ENCODE measurements around the gene ZNF227.

DNA sequence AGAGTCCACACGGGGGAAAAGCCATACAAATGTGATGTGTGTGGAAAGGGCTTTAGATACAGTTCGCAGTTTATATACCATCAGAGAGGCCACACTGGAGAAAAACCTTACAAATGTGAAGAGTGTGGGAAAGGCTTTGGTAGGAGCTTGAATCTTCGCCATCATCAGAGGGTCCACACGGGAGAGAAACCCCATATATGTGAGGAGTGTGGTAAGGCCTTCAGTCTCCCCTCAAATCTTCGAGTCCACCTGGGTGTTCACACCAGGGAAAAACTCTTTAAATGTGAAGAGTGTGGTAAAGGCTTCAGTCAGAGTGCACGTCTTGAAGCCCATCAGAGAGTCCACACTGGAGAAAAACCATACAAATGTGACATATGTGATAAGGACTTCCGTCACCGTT, 24.1 kb downstream of the ZNF227 start:
- no peak for TF ChIP-seq EP300 (IDR thresholded peaks at IDR 0.05)
- TF ChIP-seq, protein P1, sequence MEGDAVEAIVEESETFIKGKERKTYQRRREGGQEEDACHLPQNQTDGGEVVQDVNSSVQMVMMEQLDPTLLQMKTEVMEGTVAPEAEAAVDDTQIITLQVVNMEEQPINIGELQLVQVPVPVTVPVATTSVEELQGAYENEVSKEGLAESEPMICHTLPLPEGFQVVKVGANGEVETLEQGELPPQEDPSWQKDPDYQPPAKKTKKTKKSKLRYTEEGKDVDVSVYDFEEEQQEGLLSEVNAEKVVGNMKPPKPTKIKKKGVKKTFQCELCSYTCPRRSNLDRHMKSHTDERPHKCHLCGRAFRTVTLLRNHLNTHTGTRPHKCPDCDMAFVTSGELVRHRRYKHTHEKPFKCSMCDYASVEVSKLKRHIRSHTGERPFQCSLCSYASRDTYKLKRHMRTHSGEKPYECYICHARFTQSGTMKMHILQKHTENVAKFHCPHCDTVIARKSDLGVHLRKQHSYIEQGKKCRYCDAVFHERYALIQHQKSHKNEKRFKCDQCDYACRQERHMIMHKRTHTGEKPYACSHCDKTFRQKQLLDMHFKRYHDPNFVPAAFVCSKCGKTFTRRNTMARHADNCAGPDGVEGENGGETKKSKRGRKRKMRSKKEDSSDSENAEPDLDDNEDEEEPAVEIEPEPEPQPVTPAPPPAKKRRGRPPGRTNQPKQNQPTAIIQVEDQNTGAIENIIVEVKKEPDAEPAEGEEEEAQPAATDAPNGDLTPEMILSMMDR (IDR thresholded peaks at IDR 0.05) = no peak
- TF ChIP-seq POLR2A (IDR thresholded peaks at IDR 0.05) = no peak

Data from suprapubic skin (tissue), 3 donors.